Psoas muscle (tissue), 8 donors: ENCODE data around the gene MAPKAPK2. TPM values are rescaled to one million over a fixed set of nuclear protein-coding genes. Genes with fewer than 3 reads are reported as not detected.

Experiments
- ATAC-seq, 4 donors: fragments of 200-7000 bp; cut with Tn5 transposase; one replicate each; pipeline ENCODE4 v1.9.1; 2020; ENCODE audit warnings: moderate library complexity in 3 of 4, mild to moderate bottlenecking in 2 of 4
- DNase-seq, 2 donors: peaks; one replicate each; pipeline ENCODE4 v3.0.0-alpha.2; 2020
- H3K27ac ChIP-seq: fragments of 200-600 bp; one replicate; pipeline ENCODE4 v1.8.0; 2022
- H3K27me3 ChIP-seq, 3 donors: fragments of 200-600 bp in 1 of 3; one replicate each; pipeline versions ENCODE4 v1.6.1 to v1.8.0; 2013 to 2022; ENCODE audit warnings: low read length in 2 of 3, mild to moderate bottlenecking in 2 of 3, moderate library complexity in 1 of 3; ENCODE audit not compliant: insufficient read depth in 3 of 3
- H3K36me3 ChIP-seq, 2 donors: fragments of 200-600 bp in 1 of 2; one replicate each; pipeline versions ENCODE4 v1.6.1 to v1.8.0; 2013 to 2022; ENCODE audit warnings: low read depth in 1 of 2, mild to moderate bottlenecking in 1 of 2, moderate library complexity in 1 of 2; ENCODE audit not compliant: insufficient read depth in 1 of 2
- H3K4me1 ChIP-seq: fragments of 200-600 bp; one replicate; pipeline ENCODE4 v1.8.0; 2022
- H3K4me3 ChIP-seq: fragments of 200-600 bp; one replicate; pipeline ENCODE4 v1.8.0; 2022; ENCODE audit warnings: mild to moderate bottlenecking
- H3K9me3 ChIP-seq: fragments of 200-600 bp; one replicate; pipeline ENCODE4 v1.8.0; 2022
- CTCF ChIP-seq: fragments of 200-600 bp; IDR thresholded peaks from one replicate; pipeline ENCODE4 v1.8.0; 2022; ENCODE audit warnings: antibody characterized with exemption
- WGBS, 3 donors: extraction: QIAGEN DNeasy Blood & Tissue Kit; methylation state at CpG; one replicate each; pipeline versions ENCODE4 v1.1.6 to v1.1.7; 2013; 5-methylcytosine and 5-hydroxymethylcytosine counted together
- intact Hi-C, 2 donors: fragments of 100-400 bp; cut with DNase I; formaldehyde crosslinking; loops; one replicate each; pipeline versions ENCODE4 v1.11.0 to v1.14.2; 2022
- polyA plus RNA-seq, 3 donors: library from polyadenylated mRNA; stranded (reverse); fragments of 200-250 nt; gene quantifications; one replicate each; pipeline ENCODE4 v1.2.3, GENCODE V29; 2013
- total RNA-seq, 4 donors: library from RNA; stranded (reverse); fragmentation: NEBNext Ultra II Directional in 2 of 4; extraction: Animal tissue kit (Norgen Biotek cat#: 25700) in 2 of 4; gene quantifications; one replicate each; pipeline versions ENCODE4 v1.2.1 to v1.2.4, GENCODE V29; 2021 to 2023
- donor health status: healthy with polysubstance abuse.
- donor health status: DM: no; HTN: no; CAD: no; lungs with moderate emphysema.
- donor health status: Bipolar disorder and iron deficiency.
- donor health status: healthy.
- donor health status: DM: yes; HTN: yes; CAD: no.
- donor health status: DM: no; HTN: no; CAD: no.
- donor health status: DM: no; HTN: no; CAD: no.
- donor health status: DM: yes; HTN: yes; CAD: no.

The MAPKAPK2 gene
- total and polyA plus RNA-seq, 7 donors, result 89.4 to 198 (median 139) TPM

DNA sequence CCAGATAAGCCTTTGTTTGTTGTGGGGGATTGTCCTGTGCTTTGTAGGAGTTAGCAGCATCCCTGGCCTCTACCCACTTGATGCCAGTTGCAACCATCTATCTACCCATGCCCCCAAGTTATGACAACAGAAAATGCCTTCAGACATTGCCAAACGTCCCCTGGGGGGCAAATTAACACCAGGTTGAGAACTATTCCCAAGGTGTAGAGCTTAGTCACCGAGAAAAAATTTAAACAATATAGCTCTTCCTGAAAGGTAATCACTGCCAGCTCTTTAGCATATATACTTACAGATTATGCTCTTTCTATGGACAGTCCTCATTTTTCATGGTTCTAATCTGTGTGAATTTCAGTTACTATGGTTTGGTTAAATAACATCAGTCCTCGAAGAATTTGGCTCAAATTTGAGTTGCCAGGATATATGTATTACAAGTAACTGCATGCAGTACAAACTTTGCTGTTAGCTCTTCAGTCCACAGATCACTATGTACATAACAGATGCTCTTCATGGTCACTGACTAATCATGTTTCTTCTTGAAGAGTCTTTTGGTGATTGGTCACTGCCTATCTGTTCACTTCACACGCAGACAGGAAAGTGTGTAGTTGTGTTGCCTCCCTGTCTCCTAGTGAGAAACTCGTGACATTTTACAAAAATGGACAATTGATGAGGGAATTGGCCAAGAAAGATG lies 25.2 kb downstream of the MAPKAPK2 start:
- DNase-seq, result no peak

GRCh38 chr1:206710460-206710823 lies 25.7 kb downstream of the MAPKAPK2 start:
- WGBS, 3 donors, result 23 to 52% (median 31%) methylated on average over 3 of the region's 3 CpGs
- peaks cover 90% of the 10 kb centered on the region for H3K4me1 ChIP-seq
- no peak for DNase-seq

More for the DNA sequence above, 25.2 kb downstream of the MAPKAPK2 start:
- 46 to 54% (median 52%) methylated on average over 5 of the region's 5 CpGs for WGBS, 3 donors
- Histone ChIP-seq H3K27me3 (no peaks in the 10 kb centered on the region), H3K9me3 (no peaks in the 10 kb centered on the region), H3K4me3 (no peak overlapping the region), H3K4me1 (peaks cover 90% of the 10 kb centered on the region), H3K36me3 (no peaks in the 10 kb centered on the region), H3K27ac (peak overlapping the region; percentile 36)
- intact Hi-C loops, result no loop called here
- TF ChIP-seq CTCF, result no peak
- no peak for ATAC-seq

DNA sequence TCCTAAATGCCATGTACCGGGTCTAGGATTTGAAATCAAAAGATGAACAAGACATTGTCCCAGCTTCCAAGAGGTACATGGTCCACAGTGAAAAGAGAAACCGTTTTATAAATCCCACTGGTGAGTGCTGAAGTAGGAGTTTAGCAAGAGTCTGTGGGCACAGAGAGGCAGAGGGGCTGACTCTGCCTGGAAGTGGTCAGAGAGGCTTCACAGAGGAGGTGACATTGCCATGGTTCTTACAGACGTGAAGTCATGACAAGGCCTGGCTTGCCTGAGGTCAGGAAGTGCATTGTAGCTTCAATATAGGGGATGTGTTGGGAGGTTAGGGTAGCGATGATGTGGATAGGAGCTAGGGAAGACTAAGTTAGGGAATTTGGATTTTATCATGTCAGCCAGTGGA lies 28.4 kb downstream of the MAPKAPK2 start:
- Histone ChIP-seq H3K9me3 (no peaks in the 10 kb centered on the region), H3K27me3 (no peaks in the 10 kb centered on the region), H3K36me3 (no peaks in the 10 kb centered on the region), H3K27ac (peak overlapping the region; percentile 75), H3K4me1 (peaks cover 88% of the 10 kb centered on the region), H3K4me3 (no peak overlapping the region)
- DNase-seq (no peak), ATAC-seq (peak in 1 of 4 donors; percentile 18)
- 79 to 89% (median 80%) methylated on average over 4 of the region's 4 CpGs for WGBS, 3 donors
- intact Hi-C loops, result no loop called here
- TF ChIP-seq CTCF, result no peak

More at GRCh38 chr1:206710460-206710823, 25.7 kb downstream of the MAPKAPK2 start:
- Histone ChIP-seq H3K36me3 (no peaks in the 10 kb centered on the region), H3K9me3 (no peaks in the 10 kb centered on the region), H3K4me3 (no peak overlapping the region), H3K27me3 (no peaks in the 10 kb centered on the region), H3K27ac (no peak overlapping the region)
- no peak for ATAC-seq
- no peak for TF ChIP-seq CTCF
- intact Hi-C loops, result no loop called here

DNA sequence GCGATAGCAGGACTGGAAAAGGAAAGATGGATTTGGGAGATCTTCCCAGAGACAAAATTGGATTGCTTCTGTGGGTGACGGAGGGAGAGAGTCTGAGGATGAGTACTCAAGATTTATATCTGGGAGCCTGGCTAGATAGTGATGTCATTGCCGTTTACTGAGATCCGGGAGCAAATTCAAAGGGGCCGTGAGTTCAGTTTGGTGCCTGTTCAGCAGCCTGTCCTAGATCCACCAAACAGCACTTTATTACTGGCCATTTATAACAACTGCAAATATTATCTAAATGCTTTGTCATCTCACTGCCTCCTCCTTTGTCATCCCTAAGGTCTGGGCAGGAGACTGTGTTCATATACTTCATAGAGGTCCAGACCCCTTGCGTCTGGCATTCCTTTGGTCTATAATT lies 29.2 kb downstream of the MAPKAPK2 start:
- Histone ChIP-seq H3K4me1 (peaks cover 85% of the 10 kb centered on the region), H3K4me3 (no peak overlapping the region), H3K27ac (peak overlapping the region; percentile 75), H3K9me3 (no peaks in the 10 kb centered on the region), H3K27me3 (no peaks in the 10 kb centered on the region), H3K36me3 (no peaks in the 10 kb centered on the region)
- ATAC-seq (peak in 3 of 4 donors; percentile 44 to 57 (median 53)), DNase-seq (no peak)
- intact Hi-C loops, result no loop called here
- no peak for TF ChIP-seq CTCF
- 28 to 43% (median 34%) methylated on average over 6 of the region's 6 CpGs for WGBS, 3 donors
